NCI-H526 (cell line): ENCODE measurements around the gene CMSS1.

Experiments
- DNase-seq, 2 experiments: peaks; one replicate each; lab custom pipeline; 2025; lab: John Stamatoyannopoulos, UW

Gene CMSS1

GRCh38 chr3:100105501-100105900, 287.8 kb downstream of the CMSS1 start:
- DNase-seq, result no peak

DNA sequence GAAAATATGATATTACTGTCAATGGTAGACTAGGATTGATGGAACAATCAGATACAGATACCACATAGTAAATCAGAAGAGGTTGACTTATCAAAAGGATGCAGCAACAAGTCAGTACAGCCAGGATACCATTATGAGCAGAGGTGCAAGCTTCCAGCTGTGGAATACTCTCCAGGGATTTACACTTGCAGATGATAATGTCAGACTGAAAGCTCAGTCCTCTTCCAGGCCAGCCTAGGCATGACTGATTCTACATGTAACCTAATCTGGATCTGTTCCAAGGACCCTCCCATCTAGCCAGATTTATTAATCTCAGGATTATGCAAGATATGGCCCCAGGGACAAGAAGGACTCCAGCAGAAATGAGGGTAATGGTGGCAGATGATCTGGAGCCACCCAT, 288.4 kb downstream of the CMSS1 start:
- DNase-seq, result peak in 1 of 2 experiments; percentile 12

- DNase-seq, result no peak
Measured at GRCh38 chr3:100106531-100107141, 289.0 kb downstream of the CMSS1 start.

DNA sequence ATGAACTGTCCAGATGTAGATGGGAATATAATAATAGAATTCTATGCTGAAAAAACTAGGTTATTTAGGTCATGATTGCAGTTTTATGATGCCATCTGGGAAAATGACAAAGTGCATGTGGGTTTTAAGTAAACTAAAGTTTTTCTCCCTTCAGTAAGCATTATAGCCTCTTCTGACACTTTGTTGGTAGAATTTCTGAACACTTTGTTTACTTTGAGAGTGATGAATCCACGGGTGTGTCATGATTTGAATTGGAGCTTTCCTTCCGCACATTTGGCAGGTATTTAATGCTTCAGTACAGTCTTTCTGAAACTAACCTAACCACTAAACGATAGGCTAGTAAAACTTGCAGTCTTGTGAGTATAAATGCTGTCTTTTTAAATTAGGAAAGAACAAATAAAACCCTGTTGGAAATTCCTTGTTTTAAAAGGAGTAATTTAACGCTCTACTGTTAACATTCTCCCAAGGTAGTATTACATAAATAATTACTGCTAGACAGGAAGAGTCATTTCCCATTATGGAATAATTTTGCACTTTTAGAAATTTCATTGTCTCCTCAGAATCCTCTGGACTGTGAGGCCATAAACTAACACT, 289.7 kb downstream of the CMSS1 start:
- DNase-seq, result no peak

DNA sequence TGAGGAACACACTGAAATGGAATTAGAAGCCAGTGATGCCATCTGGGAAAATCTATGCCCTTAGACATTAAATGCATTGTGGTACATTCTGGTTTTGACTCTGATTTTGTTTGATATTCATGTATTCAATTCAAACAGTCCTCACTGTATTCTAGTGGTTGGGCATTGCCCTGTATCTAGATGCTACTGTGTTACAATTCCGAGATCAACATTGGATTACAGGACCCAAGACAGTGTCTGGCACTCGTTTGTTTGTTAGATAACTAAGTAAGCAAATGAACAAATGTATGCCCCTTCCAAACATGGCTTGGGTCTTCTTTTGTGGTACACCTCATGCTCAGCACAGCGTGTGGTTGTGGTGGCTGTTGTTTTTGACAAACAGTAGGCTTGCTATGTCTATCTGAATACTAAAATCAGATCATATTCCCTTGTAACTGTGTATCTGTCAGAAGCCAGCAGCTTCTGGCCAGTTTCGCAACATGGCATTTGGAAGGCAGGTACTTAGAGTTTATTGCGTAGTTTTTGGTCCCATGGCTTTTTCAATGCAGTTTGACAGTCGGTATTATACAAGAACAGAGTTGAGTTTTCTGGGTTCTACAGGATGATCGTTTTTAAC, 290.9 kb downstream of the CMSS1 start:
- DNase-seq, result no peak

GRCh38 chr3:100110162-100110561, 292.5 kb downstream of the CMSS1 start:
- DNase-seq, result no peak

DNA sequence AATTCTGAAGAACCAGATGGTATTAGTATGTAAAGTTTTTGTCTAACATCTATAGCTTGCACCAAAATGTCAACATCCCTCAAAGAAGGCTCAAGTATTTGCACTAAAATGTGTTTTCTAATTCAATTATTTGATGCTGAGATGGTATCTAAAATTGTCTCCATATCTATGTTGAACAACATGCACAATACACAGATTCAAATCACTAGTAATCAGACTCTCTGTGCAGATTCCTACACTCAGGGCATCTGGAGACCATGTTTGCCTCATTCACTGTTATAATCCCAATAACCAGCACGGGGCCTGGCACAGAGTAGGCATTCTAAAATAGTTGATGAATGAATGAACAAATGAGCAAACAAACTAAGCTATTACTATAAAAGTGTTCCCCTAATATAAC, 294.1 kb downstream of the CMSS1 start:
- no peak for DNase-seq

GRCh38 chr3:100113723-100114412, 296.2 kb downstream of the CMSS1 start:
- DNase-seq, result no peak

GRCh38 chr3:100114413-100115030, 296.9 kb downstream of the CMSS1 start, which contains the start of gene FILIP1L:
Gene FILIP1L, minus strand, starts transcription at chr3:100114501.
- no peak for DNase-seq

DNA sequence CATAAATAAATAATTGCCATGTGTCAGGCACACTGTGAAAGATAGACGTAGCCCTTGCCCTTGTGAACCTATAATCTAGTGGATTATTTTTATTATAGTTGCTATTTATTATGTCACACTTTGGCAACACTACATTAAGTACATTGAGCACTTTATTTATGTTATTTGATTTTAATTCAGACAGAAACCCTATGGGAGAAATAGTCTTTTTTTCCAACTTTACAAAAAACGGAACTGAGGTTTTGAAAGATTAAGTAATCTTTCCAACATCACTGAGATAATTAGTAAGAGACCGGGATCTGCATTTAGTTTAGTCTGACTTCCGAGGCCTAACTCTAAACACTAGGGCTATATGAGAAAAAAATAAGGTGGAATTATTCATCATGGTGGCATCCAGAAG, 299.4 kb downstream of the CMSS1 start:
- DNase-seq, result no peak

DNA sequence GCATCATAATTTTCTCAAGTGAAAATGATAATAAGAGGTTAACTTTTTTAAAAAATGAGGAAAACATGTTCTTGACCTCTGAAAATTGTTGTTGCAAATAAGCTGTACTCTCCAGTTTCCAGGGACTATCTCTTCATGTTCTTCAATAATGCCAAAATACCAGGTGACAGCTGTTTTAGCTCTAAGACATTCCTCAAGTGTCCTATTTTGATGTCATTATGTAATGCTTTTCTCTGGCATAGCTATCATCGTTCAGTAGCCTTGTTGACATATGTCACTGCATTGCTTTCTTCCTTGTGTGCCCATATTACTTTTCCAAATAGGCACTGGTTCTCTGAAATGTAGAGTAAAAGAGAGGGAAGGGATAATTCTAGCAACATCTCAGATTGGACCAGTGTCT, 302.4 kb downstream of the CMSS1 start:
- no peak for DNase-seq

GRCh38 chr3:100120693-100121092, 303.0 kb downstream of the CMSS1 start:
- DNase-seq, result no peak

- no peak for DNase-seq
Measured at GRCh38 chr3:100122321-100122720, 304.7 kb downstream of the CMSS1 start.

- DNase-seq, result no peak
Measured at GRCh38 chr3:100123112-100123511, 305.4 kb downstream of the CMSS1 start.

- no peak for DNase-seq
Measured at GRCh38 chr3:100124201-100124761, 306.6 kb downstream of the CMSS1 start.

- no peak for DNase-seq
Measured at GRCh38 chr3:100125161-100125938, 307.7 kb downstream of the CMSS1 start.

DNA sequence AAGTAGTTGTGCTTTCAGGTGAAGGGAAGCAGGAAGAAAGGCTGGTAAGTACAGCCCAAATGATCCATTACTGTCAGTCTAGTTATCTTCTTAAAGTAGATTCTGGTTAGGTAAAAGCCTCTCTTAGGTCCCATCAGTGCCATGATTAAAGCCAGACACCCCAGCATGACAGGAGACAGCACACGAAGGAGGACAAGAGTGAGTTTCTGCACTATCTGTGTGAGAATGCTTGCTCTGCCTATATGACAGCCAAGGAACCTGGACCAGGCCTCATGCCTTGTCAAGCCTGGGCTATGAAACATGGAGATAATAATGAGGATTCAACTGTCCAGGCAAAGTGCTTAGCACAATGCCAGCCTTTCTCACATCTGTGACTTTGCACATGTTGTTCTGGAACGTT, 310.1 kb downstream of the CMSS1 start:
- DNase-seq, result no peak

DNA sequence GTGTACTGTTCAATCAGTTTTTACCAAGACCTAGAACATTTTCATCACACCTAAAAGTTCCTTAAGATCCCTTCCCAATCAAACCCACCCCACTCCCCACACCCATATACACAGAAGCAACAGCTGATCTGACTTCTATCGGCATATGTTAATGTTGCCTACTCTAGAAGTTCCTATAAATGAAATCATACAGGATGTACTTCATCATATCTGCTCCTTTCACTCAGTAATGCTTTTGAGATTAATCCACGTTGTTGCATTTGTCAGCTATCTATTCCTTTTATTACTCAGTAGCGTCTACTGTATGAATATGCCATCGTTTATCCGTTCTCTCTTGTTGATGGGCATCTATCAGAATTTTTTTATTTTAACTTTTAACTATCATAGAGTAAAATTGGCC, 310.9 kb downstream of the CMSS1 start:
- DNase-seq, result no peak

DNA sequence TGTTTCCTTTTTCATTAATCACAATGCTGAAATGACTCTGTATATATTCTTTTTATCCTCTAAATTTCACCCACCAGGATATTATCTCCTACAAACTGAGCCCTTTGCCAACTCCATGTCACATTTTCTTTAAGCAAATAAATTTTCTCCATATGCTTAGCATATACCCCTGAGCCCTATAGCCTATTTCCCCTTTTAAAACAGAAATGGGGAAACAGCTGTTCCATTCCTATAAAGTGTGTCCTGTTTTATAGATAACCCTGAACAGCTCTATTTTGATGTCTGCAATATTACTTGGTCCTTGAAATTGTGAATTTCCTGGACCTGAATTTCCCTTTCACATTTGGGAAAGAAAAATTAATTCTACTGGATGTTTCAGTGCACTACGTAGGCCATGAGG, 312.3 kb downstream of the CMSS1 start:
- DNase-seq, result no peak

DNA sequence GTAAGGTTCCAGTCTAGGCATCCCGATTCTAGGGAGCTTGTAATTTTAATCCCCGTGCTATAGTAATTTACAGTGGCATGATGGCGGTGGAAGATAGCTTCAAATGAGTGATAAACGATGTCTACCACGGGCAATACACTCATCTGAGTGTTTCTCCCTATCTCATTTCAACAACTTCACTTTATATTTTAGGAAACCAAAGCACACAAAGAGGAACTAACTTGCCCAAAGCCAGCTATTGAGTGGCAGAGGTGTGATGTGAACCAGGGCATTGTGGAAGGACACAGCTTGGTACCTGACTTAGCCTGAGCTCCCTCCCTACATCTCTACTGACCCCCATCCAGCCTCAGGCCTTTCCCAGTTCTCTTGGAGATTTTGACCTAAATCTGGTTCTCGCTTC, 313.6 kb downstream of the CMSS1 start:
- no peak for DNase-seq

GRCh38 chr3:100136921-100137320, 319.3 kb downstream of the CMSS1 start:
- no peak for DNase-seq

DNA sequence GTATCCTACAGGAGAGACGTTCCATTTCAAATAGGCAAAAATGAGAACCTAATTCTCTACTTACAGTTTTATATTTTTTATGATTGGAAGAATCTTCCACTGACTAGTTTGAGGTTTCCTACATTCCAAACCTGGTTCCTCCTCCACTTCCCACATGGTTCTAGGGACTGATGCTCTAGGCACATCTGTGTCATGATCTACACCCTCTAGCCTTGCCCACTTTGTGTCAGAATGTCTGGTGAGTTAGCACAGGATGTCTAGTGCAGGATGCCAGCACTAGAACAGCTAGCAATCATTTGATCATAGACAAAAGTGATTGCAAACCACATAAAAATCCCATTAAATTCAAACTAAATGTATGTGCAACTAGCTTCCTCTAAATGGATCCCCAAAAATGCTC, 323.3 kb downstream of the CMSS1 start:
- no peak for DNase-seq
